ENCODE data around the gene CHN2. TPM values are rescaled to one million over a fixed set of nuclear protein-coding genes. Genes with fewer than 3 reads are reported as not detected.

Gene CHN2
- total RNA-seq, 1 donor from 2014 or later, result 6.6 TPM

- no peaks in the 10 kb centered on the region for H3K36me3 Mint-ChIP-seq
- H3F3A ChIP-seq (ENCODE audit: low read depth), result no peaks in the 10 kb centered on the region
- no peak overlapping the region for H3K27ac ChIP-seq
- H3K9me3 Mint-ChIP-seq, result peaks cover 8% of the 10 kb centered on the region
- H3K27ac Mint-ChIP-seq, result no peak overlapping the region
- H2AFZ ChIP-seq (replicated peaks), result no peak overlapping the region
- H4K20me1 ChIP-seq (ENCODE audit: low read depth), result no peaks in the 10 kb centered on the region
- no peak overlapping the region for H3K4me2 ChIP-seq
- no peak overlapping the region for H3K4me3 ChIP-seq
- H3K36me3 ChIP-seq, result no peaks in the 10 kb centered on the region
- DNase-seq (ENCODE audit: low spot score), result no peak
- no peaks in the 10 kb centered on the region for H3K27me3 ChIP-seq
- H3K27me3 Mint-ChIP-seq (ENCODE audit: insufficient read depth, low read depth), result peaks cover 4% of the 10 kb centered on the region
- no peak for TF ChIP-seq EZH2phosphoT487 (IDR thresholded peaks at IDR 0.05)
- no peak for TF ChIP-seq CTCF (IDR thresholded peaks at IDR 0.05)
- TF ChIP-seq EZH2 (IDR thresholded peaks at IDR 0.05), result no peak
- H3K4me3 Mint-ChIP-seq, result no peak overlapping the region
- H3K79me2 ChIP-seq (ENCODE audit: low read depth), result no peaks in the 10 kb centered on the region
- H3K4me1 ChIP-seq, result no peaks in the 10 kb centered on the region
- no peak overlapping the region for H3K9ac ChIP-seq
- H3K4me1 Mint-ChIP-seq, result no peaks in the 10 kb centered on the region
- H3K9me3 ChIP-seq (ENCODE audit: low read depth), result peaks cover 7% of the 10 kb centered on the region
Observed at GRCh38 chr7:29217113-29217512, 22.5 kb downstream of the CHN2 start.

- no peaks in the 10 kb centered on the region for H3F3A ChIP-seq (ENCODE audit: low read depth)
- no peak for TF ChIP-seq EZH2phosphoT487 (IDR thresholded peaks at IDR 0.05)
- TF ChIP-seq EZH2 (IDR thresholded peaks at IDR 0.05), result no peak
- no peak for TF ChIP-seq CTCF (IDR thresholded peaks at IDR 0.05)
- peaks cover 14% of the 10 kb centered on the region for H3K4me1 ChIP-seq
- H3K4me1 Mint-ChIP-seq, result peaks cover 3% of the 10 kb centered on the region
- H3K4me3 Mint-ChIP-seq, result no peak overlapping the region
- H3K27me3 ChIP-seq, result no peaks in the 10 kb centered on the region
- H4K20me1 ChIP-seq (ENCODE audit: low read depth), result no peaks in the 10 kb centered on the region
- H3K4me2 ChIP-seq, result no peak overlapping the region
- no peaks in the 10 kb centered on the region for H3K36me3 ChIP-seq
- H3K9ac ChIP-seq, result no peak overlapping the region
- H3K27me3 Mint-ChIP-seq (ENCODE audit: insufficient read depth, low read depth), result no peaks in the 10 kb centered on the region
- DNase-seq (ENCODE audit: low spot score), result no peak
- H3K9me3 ChIP-seq (ENCODE audit: low read depth), result peaks cover 7% of the 10 kb centered on the region
- H2AFZ ChIP-seq (replicated peaks), result no peak overlapping the region
- H3K36me3 Mint-ChIP-seq, result no peaks in the 10 kb centered on the region
- peaks cover 12% of the 10 kb centered on the region for H3K9me3 Mint-ChIP-seq
- H3K27ac Mint-ChIP-seq, result no peak overlapping the region
- no peak overlapping the region for H3K27ac ChIP-seq
- no peaks in the 10 kb centered on the region for H3K79me2 ChIP-seq (ENCODE audit: low read depth)
- H3K4me3 ChIP-seq, result no peak overlapping the region
Observed at GRCh38 chr7:29224726-29225125, 30.2 kb downstream of the CHN2 start.

GRCh38 chr7:29228289-29229011, 33.9 kb downstream of the CHN2 start:
- H3K9ac ChIP-seq, result no peak overlapping the region
- no peak overlapping the region for H2AFZ ChIP-seq (replicated peaks)
- Mint-ChIP-seq H3K4me3 (no peak overlapping the region), H3K27me3 (ENCODE audit: insufficient read depth, low read depth) (no peaks in the 10 kb centered on the region), H3K27ac (no peak overlapping the region), H3K4me1 (peaks cover 16% of the 10 kb centered on the region), H3K9me3 (peaks cover 2% of the 10 kb centered on the region), H3K36me3 (no peaks in the 10 kb centered on the region)
- no peak for DNase-seq (ENCODE audit: low spot score)
- H3K9me3 ChIP-seq (ENCODE audit: low read depth), result no peaks in the 10 kb centered on the region
- H3K27ac ChIP-seq, result no peak overlapping the region
- H3K4me1 ChIP-seq, result peaks cover 31% of the 10 kb centered on the region
- peaks cover 12% of the 10 kb centered on the region for H3F3A ChIP-seq (ENCODE audit: low read depth)
- no peak overlapping the region for H3K4me3 ChIP-seq
- no peaks in the 10 kb centered on the region for H3K79me2 ChIP-seq (ENCODE audit: low read depth)
- no peaks in the 10 kb centered on the region for H3K27me3 ChIP-seq
- H3K36me3 ChIP-seq, result no peaks in the 10 kb centered on the region
- H4K20me1 ChIP-seq (ENCODE audit: low read depth), result no peaks in the 10 kb centered on the region
- TF ChIP-seq CTCF (IDR thresholded peaks at IDR 0.05), result no peak
- no peak for TF ChIP-seq EZH2phosphoT487 (IDR thresholded peaks at IDR 0.05)
- no peak for TF ChIP-seq EZH2 (IDR thresholded peaks at IDR 0.05)
- no peak overlapping the region for H3K4me2 ChIP-seq
